B cell (primary cell): ENCODE results near the gene PI4KA. TPM values are rescaled to one million over a fixed set of nuclear protein-coding genes. Genes with fewer than 3 reads are reported as not detected.

Source experiments
- ATAC-seq: fragments of 200-7000 bp; cut with Tn5 transposase; one replicate; pipeline ENCODE4 v1.10.0; 2021; ENCODE audit warnings: low read depth, mild to moderate bottlenecking, moderate number of reproducible peaks, moderate library complexity
- CTCF ChIA-PET: fragments of 350-600 bp; sonication (Branson Sonifier 250); formaldehyde crosslinking; loops from one replicate; lab custom pipeline; 2021; ENCODE audit warnings: antibody characterized with exemption, inconsistent platforms; lab: Charles Lee
- POLR2A ChIA-PET: fragments of 350-600 bp; sonication (Branson Sonifier 250); formaldehyde crosslinking; loops from one replicate; lab custom pipeline; 2021; ENCODE audit warnings: antibody characterized with exemption; lab: Charles Lee
- DNase-seq: peaks from one replicate; pipeline ENCODE4 v3.0.0; 2013
- H2AFZ ChIP-seq: 2 replicates; pipeline ENCODE4 v1.6.1; 2012; ENCODE audit warnings: mild to moderate bottlenecking, low read depth, low read length; ENCODE audit not compliant: insufficient read depth, poor library complexity, severe bottlenecking
- H3K27ac ChIP-seq, 2 donors: 1 replicate in 1 of 2; 2 replicates in 1 of 2; pipeline ENCODE4 v1.5.1; 2012 to 2013; ENCODE audit warnings: low read length in 2 of 2, mild to moderate bottlenecking in 2 of 2, moderate library complexity in 1 of 2
- H3K27me3 ChIP-seq, 4 experiments: fragments of 200-600 bp in 1 of 4; sonication (generic) in 1 of 4; replicated peaks in 1 of 4; 1 replicate in 2 of 4; 2 replicates in 2 of 4; pipeline versions ENCODE4 v1.6.1 to v1.7.0; 2013 to 2016; ENCODE audit warnings: low read length in 3 of 4, mild to moderate bottlenecking in 2 of 4, mixed read lengths in 1 of 4, moderate library complexity in 1 of 4; ENCODE audit not compliant: insufficient read depth in 4 of 4, control insufficient read depth in 3 of 4; ENCODE audit errors: control extremely low read depth in 1 of 4
- H3K36me3 ChIP-seq, 2 experiments: replicated peaks in 1 of 2; 1 replicate in 1 of 2; 2 replicates in 1 of 2; pipeline versions ENCODE4 v1.6.1 to v1.7.1; 2013; ENCODE audit warnings: low read length in 1 of 2; ENCODE audit not compliant: insufficient read depth in 2 of 2, control insufficient read depth in 1 of 2; ENCODE audit errors: control extremely low read depth in 1 of 2, extremely low read depth in 1 of 2
- H3K4me1 ChIP-seq, 2 donors: fragments of 200-600 bp in 1 of 2; sonication (generic) in 1 of 2; 1 replicate in 1 of 2; 2 replicates in 1 of 2; pipeline versions ENCODE4 v1.5.1 to v1.6.1; 2013 to 2017; ENCODE audit warnings: low read length in 2 of 2; ENCODE audit not compliant: control insufficient read depth in 2 of 2, insufficient read depth in 2 of 2
- H3K4me2 ChIP-seq: replicated peaks from 2 replicates; pipeline ENCODE3; 2012; ENCODE audit warnings: mild to moderate bottlenecking, low read depth, low read length; ENCODE audit not compliant: poor library complexity, severe bottlenecking
- H3K4me3 ChIP-seq, 5 experiments: fragments of 200-600 bp in 1 of 5; sonication (generic) in 1 of 5; 1 replicate in 3 of 5; 2 replicates in 2 of 5; pipeline versions ENCODE4 v1.5.1 to v1.7.0; 2011 to 2016; ENCODE audit warnings: low read length in 4 of 5, mild to moderate bottlenecking in 4 of 5, low read depth in 2 of 5, control low read depth in 1 of 5, moderate library complexity in 1 of 5; ENCODE audit not compliant: insufficient read depth in 1 of 5; ENCODE audit errors: control extremely low read depth in 1 of 5, extremely low read depth in 1 of 5
- H3K79me2 ChIP-seq: fragments of 200-600 bp; sonication (generic); one replicate; pipeline ENCODE4 v1.6.0; 2016; ENCODE audit warnings: low read length; ENCODE audit not compliant: control insufficient read depth, insufficient read depth
- H3K9ac ChIP-seq: fragments of 200-600 bp; sonication (generic); 2 replicates; pipeline ENCODE4 v1.6.1; 2017; ENCODE audit warnings: mild to moderate bottlenecking, low read length, moderate library complexity
- H3K9me3 ChIP-seq, 3 donors: one replicate each; pipeline versions ENCODE4 v1.6.1 to v1.7.1; 2013; ENCODE audit warnings: low read length in 2 of 3; ENCODE audit not compliant: control insufficient read depth in 2 of 3, insufficient read depth in 1 of 3; ENCODE audit errors: control extremely low read depth in 1 of 3
- H4K20me1 ChIP-seq: 2 replicates; pipeline ENCODE4 v1.6.0; 2012; ENCODE audit warnings: mild to moderate bottlenecking, low read length; ENCODE audit not compliant: insufficient read depth, control insufficient read depth, poor library complexity, severe bottlenecking
- H3K27ac Mint-ChIP-seq: one replicate; pipeline ENCODE4 v1.8.0; 2021; ENCODE audit warnings: mixed read lengths
- H3K27me3 Mint-ChIP-seq: one replicate; pipeline ENCODE4 v1.8.0; 2021; ENCODE audit warnings: mixed read lengths
- H3K4me1 Mint-ChIP-seq: one replicate; pipeline ENCODE4 v1.8.0; 2021; ENCODE audit warnings: mixed read lengths
- H3K4me3 Mint-ChIP-seq: one replicate; pipeline ENCODE4 v1.8.0; 2021; ENCODE audit warnings: mixed read lengths
- H3K9me3 Mint-ChIP-seq: one replicate; pipeline ENCODE4 v1.8.0; 2022; ENCODE audit warnings: mixed read lengths; ENCODE audit not compliant: insufficient read depth
- EZH2 ChIP-seq: IDR thresholded peaks from 2 replicates; pipeline ENCODE4 v1.6.1; 2012; ENCODE audit warnings: borderline replicate concordance, low read depth, mild to moderate bottlenecking, moderate library complexity, low read length; ENCODE audit not compliant: insufficient read depth, poor library complexity, severe bottlenecking
- WGBS: methylation state at CpG from one replicate; pipeline ENCODE4 v1.1.5; 2013; ENCODE audit warnings: missing lambda C conversion rate; ENCODE audit not compliant: insufficient coverage; 5-methylcytosine and 5-hydroxymethylcytosine counted together
- intact Hi-C: fragments of 100-400 bp; cut with micrococcal nuclease; formaldehyde crosslinking; loops from one replicate; pipeline ENCODE4 v1.10.0; 2022
- polyA plus RNA-seq: library from polyadenylated mRNA; depleted of rRNA; stranded (reverse); fragments of >200 nt; gene quantifications from 2 replicates; pipeline ENCODE4 v1.2.3, GENCODE V29; 2012
- total RNA-seq, 2 donors: library from RNA; stranded (reverse); fragments of 120-200 nt in 1 of 2; gene quantifications; 1 replicate in 1 of 2; 2 replicates in 1 of 2; pipeline versions ENCODE4 v1.2.3 to v1.2.4, GENCODE V29; 2013 to 2022
- TF ChIP-seq, protein P1 (sequence below): fragments of 200-600 bp; IDR thresholded peaks from one replicate; pipeline ENCODE4 v1.8.0; 2022; ENCODE audit warnings: antibody characterized with exemption, mild to moderate bottlenecking

PI4KA gene
- total and polyA plus RNA-seq, 2 donors (not counting 1 experiment from before 2014, with no cell fraction given): 85.9 to 156 TPM

DNA sequence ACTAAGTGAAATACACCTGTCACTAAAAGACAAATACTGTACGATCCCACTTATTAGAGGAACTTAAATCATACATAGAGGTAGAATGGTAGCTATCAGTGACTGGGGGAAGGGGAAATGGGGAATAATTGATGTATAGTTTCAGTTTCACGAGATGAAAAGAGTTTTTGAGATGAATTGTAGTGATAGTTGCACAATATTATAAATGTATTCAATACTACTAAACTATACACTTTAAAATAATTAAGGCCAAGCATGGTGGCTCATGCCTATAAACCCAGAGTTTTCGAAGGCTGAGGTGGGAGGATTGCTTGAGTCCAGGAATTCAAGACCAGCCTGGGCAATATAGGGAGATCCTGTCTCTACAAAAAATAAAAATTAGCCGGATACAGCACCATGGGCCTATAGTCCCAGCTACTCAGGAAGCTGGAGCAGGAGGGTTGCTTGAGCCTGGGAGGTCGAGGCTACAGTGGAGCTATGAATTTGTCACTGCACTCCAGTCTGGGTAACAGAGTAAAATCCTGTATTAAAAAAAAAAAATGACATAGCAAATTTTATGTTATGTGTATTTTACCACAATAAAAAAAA lies 44.3 kb downstream of the PI4KA start:
- Mint-ChIP-seq H3K4me1 (peaks cover 4% of the 10 kb centered on the region), H3K4me3 (no peak overlapping the region), H3K27ac (no peak overlapping the region), H3K27me3 (no peaks in the 10 kb centered on the region), H3K9me3 (no peaks in the 10 kb centered on the region)
- ChIA-PET POLR2A (no interaction called here), CTCF (no interaction called here)
- H3K27ac ChIP-seq: no peak overlapping the region
- no peaks in the 10 kb centered on the region for H3K79me2 ChIP-seq
- intact Hi-C loops: no loop called here
- H3K9ac ChIP-seq: no peak overlapping the region
- DNase-seq (no peak), ATAC-seq (no peak)
- H3K9me3 ChIP-seq: no peaks in the 10 kb centered on the region
- WGBS: no CpG with 5 or more reads among the region's 5 CpGs
- peaks cover 8 to 67% of the 10 kb centered on the region in 2 experiments for H3K36me3 ChIP-seq
- TF ChIP-seq, protein P1, sequence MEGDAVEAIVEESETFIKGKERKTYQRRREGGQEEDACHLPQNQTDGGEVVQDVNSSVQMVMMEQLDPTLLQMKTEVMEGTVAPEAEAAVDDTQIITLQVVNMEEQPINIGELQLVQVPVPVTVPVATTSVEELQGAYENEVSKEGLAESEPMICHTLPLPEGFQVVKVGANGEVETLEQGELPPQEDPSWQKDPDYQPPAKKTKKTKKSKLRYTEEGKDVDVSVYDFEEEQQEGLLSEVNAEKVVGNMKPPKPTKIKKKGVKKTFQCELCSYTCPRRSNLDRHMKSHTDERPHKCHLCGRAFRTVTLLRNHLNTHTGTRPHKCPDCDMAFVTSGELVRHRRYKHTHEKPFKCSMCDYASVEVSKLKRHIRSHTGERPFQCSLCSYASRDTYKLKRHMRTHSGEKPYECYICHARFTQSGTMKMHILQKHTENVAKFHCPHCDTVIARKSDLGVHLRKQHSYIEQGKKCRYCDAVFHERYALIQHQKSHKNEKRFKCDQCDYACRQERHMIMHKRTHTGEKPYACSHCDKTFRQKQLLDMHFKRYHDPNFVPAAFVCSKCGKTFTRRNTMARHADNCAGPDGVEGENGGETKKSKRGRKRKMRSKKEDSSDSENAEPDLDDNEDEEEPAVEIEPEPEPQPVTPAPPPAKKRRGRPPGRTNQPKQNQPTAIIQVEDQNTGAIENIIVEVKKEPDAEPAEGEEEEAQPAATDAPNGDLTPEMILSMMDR: no peak
- TF ChIP-seq EZH2: no peak
- H2AFZ ChIP-seq: no peak overlapping the region
- H4K20me1 ChIP-seq: no peaks in the 10 kb centered on the region
- H3K4me2 ChIP-seq: no peak overlapping the region
- no peak overlapping the region for H3K4me3 ChIP-seq
- peaks cover 0 to 6% of the 10 kb centered on the region in 2 donors for H3K4me1 ChIP-seq
- no peaks in the 10 kb centered on the region for H3K27me3 ChIP-seq

DNA sequence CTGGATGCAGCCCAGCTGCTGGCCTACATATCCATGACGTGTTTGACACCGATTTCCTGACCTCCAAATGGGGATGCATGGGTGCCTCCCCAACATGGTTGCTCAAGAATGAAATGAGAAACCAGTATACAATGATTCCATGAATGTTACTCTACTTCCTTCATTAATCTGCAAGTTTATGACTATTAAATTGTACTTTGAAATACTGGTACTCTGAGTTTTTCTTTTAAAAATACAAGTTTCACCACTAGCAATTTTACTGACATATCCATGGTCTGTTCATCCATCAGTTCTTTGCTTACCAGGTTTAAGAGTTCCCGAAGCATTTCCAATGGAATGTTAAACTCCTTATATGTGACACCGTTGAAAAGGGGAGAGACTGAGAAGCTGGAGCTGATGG lies 45.6 kb downstream of the PI4KA start:
- no peak overlapping the region for H3K4me3 ChIP-seq
- no peaks in the 10 kb centered on the region for H4K20me1 ChIP-seq
- H3K4me2 ChIP-seq: no peak overlapping the region
- no peak for DNase-seq
- POLR2A ChIA-PET: no interaction called here
- H3K27ac Mint-ChIP-seq: no peak overlapping the region
- peaks cover 11% of the 10 kb centered on the region for H3K4me1 Mint-ChIP-seq
- TF ChIP-seq EZH2: no peak
- TF ChIP-seq, protein P1: no peak
- no peak overlapping the region for H3K27ac ChIP-seq
- no peaks in the 10 kb centered on the region for H3K27me3 Mint-ChIP-seq
- no peaks in the 10 kb centered on the region for H3K9me3 ChIP-seq
- H3K79me2 ChIP-seq: no peaks in the 10 kb centered on the region
- H3K4me1 ChIP-seq: peaks cover 3 to 10% of the 10 kb centered on the region in 2 donors
- no peaks in the 10 kb centered on the region for H3K27me3 ChIP-seq
- H3K9me3 Mint-ChIP-seq: no peaks in the 10 kb centered on the region
- WGBS: 100% methylated on average over 4 of the region's 4 CpGs
- H3K36me3 ChIP-seq: peaks cover 0 to 64% of the 10 kb centered on the region in 2 experiments
- intact Hi-C loops: no loop called here
- no peak overlapping the region for H3K4me3 Mint-ChIP-seq
- no peak for ATAC-seq
- CTCF ChIA-PET: no interaction called here
- H3K9ac ChIP-seq: no peak overlapping the region
- no peak overlapping the region for H2AFZ ChIP-seq
